H1 (cell line): ENCODE data around the gene PCDHGA7. TPM values are rescaled to one million over a fixed set of nuclear protein-coding genes. Genes with fewer than 3 reads are reported as not detected.

Source experiments
- ATF2 ChIP-seq: IDR thresholded peaks from 2 replicates; pipeline ENCODE4 v1.6.1; 2012; ENCODE audit warnings: low read length, inconsistent platforms
- CHD1 ChIP-seq: IDR thresholded peaks from 2 replicates; pipeline ENCODE4 v1.6.1; 2012; ENCODE audit warnings: low read depth, low read length, improper control_type of control experiment
- RXRA ChIP-seq: IDR thresholded peaks from 2 replicates; pipeline ENCODE4 v1.6.1; 2011; ENCODE audit warnings: low read depth, mild to moderate bottlenecking, low read length, moderate library complexity; ENCODE audit not compliant: insufficient read depth
- SIRT6 ChIP-seq: IDR thresholded peaks from one replicate; pipeline ENCODE4 v1.7.1; 2012; ENCODE audit warnings: low read length, inconsistent platforms
- SIX5 ChIP-seq: IDR thresholded peaks from 2 replicates; pipeline ENCODE4 v1.6.1; 2011; ENCODE audit warnings: mild to moderate bottlenecking, low read depth, low read length
- polyA plus RNA-seq, 7 experiments: library from polyadenylated mRNA; depleted of rRNA in 3 of 7; stranded (reverse) in 5 of 7; unstranded in 2 of 7; fragments of >200 nt in 5 of 7; fragments of 200-250 nt in 2 of 7; gene quantifications; 1 replicate in 5 of 7; 2 replicates in 1 of 7; 4 replicates in 1 of 7; pipeline versions ENCODE4 v1.2.1 to v1.2.3, GENCODE V29; 2011 to 2013; ENCODE audit warnings: missing spikeins in 2 of 7, mixed read lengths in 2 of 7
- total RNA-seq: library from RNA; stranded (reverse); fragmentation: NEBNext Ultra II Directional; extraction: Animal tissue kit (Norgen Biotek cat#: 25700); gene quantifications from 2 replicates; pipeline ENCODE4 v1.2.1, GENCODE V29; 2021

The PCDHGA7 gene
- total and polyA plus RNA-seq, 2 of the 8 experiments (the other 6 are each of a cell fraction or from before 2014, with no cell fraction given): 0.39 to 1.1 TPM

- TF ChIP-seq SIX5: no peak
- no peak for TF ChIP-seq CHD1
- TF ChIP-seq SIRT6: no peak
- no peak for TF ChIP-seq ATF2
- TF ChIP-seq RXRA: no peak
- TF ChIP-seq, all 59 proteins: peak for 0
Measured at GRCh38 chr5:141356133-141356532, 26.4 kb upstream of the PCDHGA7 start (continued).
